BLaER1 treated with 17β-estradiol and CSF1 and Interleukin-3, amounts not matched to agents 10 nM and 100 nM (cell line): ENCODE measurements around the gene DNAJC9.
A peak's percentile ranks its signal among the peaks of the same experiment; 100 is the strongest.

Source experiments
- H3K27ac ChIP-seq, 11 experiments: shearing (Covaris generic); formaldehyde crosslinking; 2 replicates each; pipeline ENCODE4 v1.8.1; 2022
- H3K27me3 ChIP-seq, 11 experiments: shearing (Covaris generic); formaldehyde crosslinking; 2 replicates each; pipeline ENCODE4 v1.8.1; 2022
- H3K36me3 ChIP-seq, 11 experiments: shearing (Covaris generic); formaldehyde crosslinking; 2 replicates each; pipeline ENCODE4 v1.8.1; 2022
- H3K4me1 ChIP-seq, 10 experiments: shearing (Covaris generic); formaldehyde crosslinking; 2 replicates each; pipeline ENCODE4 v1.8.1; 2022
- H3K4me2 ChIP-seq, 11 experiments: shearing (Covaris generic); formaldehyde crosslinking; 2 replicates each; pipeline ENCODE4 v1.8.1; 2022
- H3K4me3 ChIP-seq, 10 experiments: shearing (Covaris generic); formaldehyde crosslinking; 2 replicates each; pipeline ENCODE4 v1.8.1; 2022
- H3K9ac ChIP-seq, 11 experiments: shearing (Covaris generic); formaldehyde crosslinking; 2 replicates each; pipeline ENCODE4 v1.8.1; 2022
- H3K9me3 ChIP-seq, 11 experiments: shearing (Covaris generic); formaldehyde crosslinking; replicated peaks in 1 of 11; 2 replicates each; pipeline ENCODE4 v1.8.1; 2022
- H4K20me1 ChIP-seq, 11 experiments: shearing (Covaris generic); formaldehyde crosslinking; 2 replicates each; pipeline ENCODE4 v1.8.1; 2022
- Cebpa-rat ChIP-seq, 11 experiments: shearing (Covaris generic); IDR thresholded peaks; 2 replicates each; pipeline ENCODE4 v1.8.1; 2022

The DNAJC9 gene

GRCh38 chr10:73247509-73248258 lies 629 bp upstream of the DNAJC9 start:
- H3K9ac ChIP-seq, result peak overlapping the region; percentile 80 to 94 (median 91)
- peaks cover 28 to 70% (median 56%) of the 10 kb centered on the region in 11 experiments for H3K36me3 ChIP-seq
- peaks cover 0 to 26% (median 14%) of the 10 kb centered on the region in 11 experiments; a peak in 11 of 22 replicates for H4K20me1 ChIP-seq
- H3K27ac ChIP-seq, result peak overlapping the region; percentile 43 to 93 (median 87); a peak in 21 of 22 replicates
- H3K4me3 ChIP-seq, result peak overlapping the region; percentile 74 to 96 (median 85)
- H3K27me3 ChIP-seq, result no peaks in the 10 kb centered on the region
- peak overlapping the region; percentile 71 to 95 (median 87) for H3K4me2 ChIP-seq
- peaks cover 64 to 79% (median 74%) of the 10 kb centered on the region in 10 experiments for H3K4me1 ChIP-seq
- no peaks in the 10 kb centered on the region for H3K9me3 ChIP-seq
- TF ChIP-seq Cebpa-rat (IDR thresholded peaks at IDR 0.05), result no peak

DNA sequence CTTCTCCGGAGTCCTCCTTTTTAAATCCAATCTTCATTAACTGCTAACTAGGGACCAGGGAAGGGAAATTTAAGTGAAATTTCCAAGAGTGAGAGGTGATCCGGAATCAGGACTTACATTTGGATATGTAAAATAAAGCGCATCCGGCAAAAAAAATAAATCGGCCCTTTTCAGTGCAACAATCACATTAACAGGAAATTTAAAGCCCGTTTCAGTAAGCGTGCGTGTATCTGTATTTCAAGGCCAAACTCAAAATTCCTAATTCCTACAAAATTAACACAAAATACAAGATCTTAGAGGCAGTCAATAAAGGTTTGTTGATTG lies 771 bp downstream of the DNAJC9 start:
- peak overlapping the region; percentile 71 to 95 (median 87) for H3K4me2 ChIP-seq
- no peak for TF ChIP-seq Cebpa-rat (IDR thresholded peaks at IDR 0.05)
- peak overlapping the region; percentile 74 to 96 (median 85) for H3K4me3 ChIP-seq
- H3K9me3 ChIP-seq, result no peaks in the 10 kb centered on the region
- H3K36me3 ChIP-seq, result peaks cover 42 to 80% (median 68%) of the 10 kb centered on the region in 11 experiments
- H3K27me3 ChIP-seq, result no peaks in the 10 kb centered on the region
- H3K4me1 ChIP-seq, result peaks cover 59 to 75% (median 68%) of the 10 kb centered on the region in 10 experiments
- peak overlapping the region; percentile 80 to 94 (median 91) for H3K9ac ChIP-seq
- H4K20me1 ChIP-seq, result peaks cover 0 to 26% (median 14%) of the 10 kb centered on the region in 11 experiments; a peak in 12 of 22 replicates
- peak overlapping the region; percentile 6 to 93 (median 87); a peak in 21 of 22 replicates for H3K27ac ChIP-seq

- Histone ChIP-seq H3K4me2 (peak overlapping the region; percentile 71 to 95 (median 87)), H3K27me3 (no peaks in the 10 kb centered on the region), H3K9ac (peak overlapping the region; percentile 80 to 94 (median 91); a peak in 20 of 22 replicates), H4K20me1 (peaks cover 0 to 39% (median 20%) of the 10 kb centered on the region in 11 experiments; a peak in 13 of 22 replicates), H3K4me3 (peak overlapping the region; percentile 74 to 96 (median 85); a peak in 19 of 20 replicates), H3K27ac (peak overlapping the region in 3 of 11 experiments; percentile 40 to 88 (median 74); a peak in 5 of 22 replicates), H3K9me3 (no peaks in the 10 kb centered on the region), H3K36me3 (peaks cover 46 to 80% (median 68%) of the 10 kb centered on the region in 11 experiments), H3K4me1 (peaks cover 46 to 62% (median 55%) of the 10 kb centered on the region in 10 experiments)
- TF ChIP-seq Cebpa-rat (IDR thresholded peaks at IDR 0.05), result no peak
Observed at GRCh38 chr10:73244866-73245477, 2.1 kb downstream of the DNAJC9 start.

DNA sequence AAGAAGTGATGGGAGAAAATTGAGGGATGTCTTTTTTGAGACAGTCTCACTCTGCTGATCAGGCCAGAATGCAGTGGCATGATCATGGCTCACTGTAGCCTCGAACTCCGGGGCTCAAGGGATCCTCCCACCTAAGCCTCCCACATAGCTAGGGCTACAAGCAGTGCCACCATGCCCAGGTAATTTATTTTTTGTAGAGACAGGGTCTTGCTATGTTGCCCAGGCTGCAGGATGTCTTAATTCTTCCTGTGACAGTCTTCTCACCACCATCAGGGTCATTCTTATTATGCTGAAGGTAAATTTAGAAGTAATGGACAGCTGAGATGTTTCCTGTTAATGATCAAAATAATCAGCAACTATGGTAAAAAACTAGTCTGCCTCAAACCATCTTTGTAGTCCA lies 7.1 kb downstream of the DNAJC9 start:
- Histone ChIP-seq H3K36me3 (peaks cover 80 to 100% (median 97%) of the 10 kb centered on the region in 11 experiments), H3K9me3 (no peaks in the 10 kb centered on the region), H4K20me1 (peaks cover 0 to 42% (median 20%) of the 10 kb centered on the region in 11 experiments; a peak in 16 of 22 replicates), H3K4me2 (no peak overlapping the region), H3K27ac (no peak overlapping the region), H3K4me1 (peaks cover 14 to 22% (median 18%) of the 10 kb centered on the region in 10 experiments), H3K27me3 (no peaks in the 10 kb centered on the region), H3K9ac (no peak overlapping the region), H3K4me3 (no peak overlapping the region)
- TF ChIP-seq Cebpa-rat (IDR thresholded peaks at IDR 0.05), result no peak

- H3K27me3 ChIP-seq, result no peaks in the 10 kb centered on the region
- H3K36me3 ChIP-seq, result peaks cover 88 to 100% (median 97%) of the 10 kb centered on the region in 11 experiments
- peaks cover 0 to 34% (median 15%) of the 10 kb centered on the region in 11 experiments; a peak in 15 of 22 replicates for H4K20me1 ChIP-seq
- H3K9me3 ChIP-seq, result no peaks in the 10 kb centered on the region
- peaks cover 6 to 14% (median 10%) of the 10 kb centered on the region in 10 experiments for H3K4me1 ChIP-seq
- no peak overlapping the region for H3K9ac ChIP-seq
- no peak for TF ChIP-seq Cebpa-rat (IDR thresholded peaks at IDR 0.05)
- H3K4me3 ChIP-seq, result no peak overlapping the region
- no peak overlapping the region for H3K27ac ChIP-seq
- no peak overlapping the region for H3K4me2 ChIP-seq
Observed at GRCh38 chr10:73238990-73239566, 8.0 kb downstream of the DNAJC9 start.

DNA sequence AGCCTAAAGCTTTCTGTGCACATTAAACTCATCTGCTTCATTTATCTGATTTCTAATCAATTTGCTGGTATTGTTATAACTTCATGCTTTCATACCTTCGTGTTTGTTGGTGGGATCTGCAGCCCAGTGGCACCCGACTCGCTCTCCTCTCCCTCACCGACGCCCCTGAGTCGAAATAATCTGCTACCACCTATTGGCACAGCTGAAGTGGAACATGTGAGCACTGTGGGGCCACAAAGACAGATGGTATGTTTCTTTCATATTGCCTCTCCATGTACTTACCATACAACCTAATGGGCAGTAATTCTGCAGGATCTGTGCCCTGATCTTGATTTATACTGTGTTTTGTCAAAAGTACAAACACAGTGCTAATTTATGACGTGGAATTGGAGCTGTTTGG lies 12.4 kb downstream of the DNAJC9 start:
- H3K9ac ChIP-seq, result no peak overlapping the region
- H3K4me1 ChIP-seq, result peaks cover 0 to 15% (median 3%) of the 10 kb centered on the region in 10 experiments; a peak in 9 of 20 replicates
- TF ChIP-seq Cebpa-rat (IDR thresholded peaks at IDR 0.05), result no peak
- H3K9me3 ChIP-seq, result no peaks in the 10 kb centered on the region
- no peak overlapping the region for H3K4me2 ChIP-seq
- no peaks in the 10 kb centered on the region for H3K27me3 ChIP-seq
- H3K27ac ChIP-seq, result no peak overlapping the region
- no peak overlapping the region for H3K4me3 ChIP-seq
- H4K20me1 ChIP-seq, result peaks cover 0 to 14% (median 4%) of the 10 kb centered on the region in 11 experiments; a peak in 7 of 22 replicates
- H3K36me3 ChIP-seq, result peaks cover 84 to 100% (median 92%) of the 10 kb centered on the region in 11 experiments

- Histone ChIP-seq H3K27ac (no peak overlapping the region), H3K9ac (no peak overlapping the region), H4K20me1 (peaks cover 0 to 14% (median 3%) of the 10 kb centered on the region in 11 experiments; a peak in 7 of 22 replicates), H3K4me1 (peaks cover 0 to 23% (median 6%) of the 10 kb centered on the region in 10 experiments; a peak in 9 of 20 replicates), H3K36me3 (peaks cover 76 to 99% (median 85%) of the 10 kb centered on the region in 11 experiments), H3K4me3 (no peak overlapping the region), H3K27me3 (no peaks in the 10 kb centered on the region), H3K4me2 (no peak overlapping the region), H3K9me3 (no peaks in the 10 kb centered on the region)
- no peak for TF ChIP-seq Cebpa-rat (IDR thresholded peaks at IDR 0.05)
Observed at GRCh38 chr10:73233883-73234282, 13.2 kb downstream of the DNAJC9 start.

DNA sequence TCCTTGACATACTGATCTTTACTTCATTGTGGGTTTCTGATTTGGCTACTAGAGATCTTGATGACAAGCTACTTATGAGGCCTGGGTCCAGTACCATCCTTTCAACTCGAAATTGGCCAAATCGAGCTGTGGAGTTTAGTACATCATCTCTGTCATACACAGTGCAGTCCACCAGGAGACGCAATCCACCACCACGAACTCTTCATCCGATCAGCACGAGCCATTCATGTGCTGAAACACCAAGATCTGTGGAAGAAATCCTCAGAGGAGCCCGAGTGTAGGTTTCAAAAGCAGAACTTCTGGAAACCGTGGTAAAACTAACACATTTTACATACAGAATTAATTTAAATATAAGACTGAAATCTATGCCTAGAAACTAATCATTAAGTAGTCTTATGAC lies 14.2 kb downstream of the DNAJC9 start:
- H3K4me2 ChIP-seq, result no peak overlapping the region
- H4K20me1 ChIP-seq, result peaks cover 0 to 14% (median 0%) of the 10 kb centered on the region in 11 experiments; a peak in 7 of 22 replicates
- H3K4me3 ChIP-seq, result no peak overlapping the region
- H3K9me3 ChIP-seq, result no peaks in the 10 kb centered on the region
- TF ChIP-seq Cebpa-rat (IDR thresholded peaks at IDR 0.05), result no peak
- H3K9ac ChIP-seq, result no peak overlapping the region
- H3K27ac ChIP-seq, result no peak overlapping the region
- no peaks in the 10 kb centered on the region for H3K27me3 ChIP-seq
- H3K4me1 ChIP-seq, result peaks cover 0 to 33% (median 15%) of the 10 kb centered on the region in 10 experiments; a peak in 12 of 20 replicates
- H3K36me3 ChIP-seq, result peaks cover 66 to 94% (median 75%) of the 10 kb centered on the region in 11 experiments
